ENCODE data around the gene MAP6D1. TPM values are rescaled to one million over a fixed set of nuclear protein-coding genes. Genes with fewer than 3 reads are reported as not detected.

The MAP6D1 gene
- polyA plus RNA-seq, 1 experiment: 3.9 TPM

- Histone ChIP-seq H3K36me3 (ENCODE audit: control insufficient read depth, insufficient read depth, low read length) (peaks cover 13% of the 10 kb centered on the region), H3K27me3 (ENCODE audit: control insufficient read depth, insufficient read depth, low read length) (no peaks in the 10 kb centered on the region), H3K4me3 (ENCODE audit: low read depth, low read length) (no peak overlapping the region)
- ChIA-PET POLR2A (no interaction called here), CTCF (interaction anchor here (2.5 kb wide), 1 partner anchor 69 kb away, joined by 7 read pairs; the partner anchor contains the start of gene PARL)
- no peak for DNase-seq (ENCODE audit: low read depth)
- TF ChIP-seq CTCF (IDR thresholded peaks at IDR 0.05; ENCODE audit: insufficient read depth, low read depth, low read length): no peak
Measured at GRCh38 chr3:183815563-183815940, 9.8 kb downstream of the MAP6D1 start.

- ChIA-PET CTCF (no interaction called here), POLR2A (interaction anchor here (0.6 kb wide), 1 partner anchor 19 kb away, joined by 9 read pairs; no protein-coding TSS in a partner anchor)
- no peak overlapping the region for H3K4me3 ChIP-seq (ENCODE audit: low read depth, low read length)
- no peaks in the 10 kb centered on the region for H3K27me3 ChIP-seq (ENCODE audit: control insufficient read depth, insufficient read depth, low read length)
- peaks cover 17% of the 10 kb centered on the region for H3K36me3 ChIP-seq (ENCODE audit: control insufficient read depth, insufficient read depth, low read length)
- TF ChIP-seq CTCF (IDR thresholded peaks at IDR 0.05; ENCODE audit: insufficient read depth, low read depth, low read length): no peak
- no peak for DNase-seq (ENCODE audit: low read depth)
Measured at GRCh38 chr3:183814240-183814639, 11.1 kb downstream of the MAP6D1 start.

GRCh38 chr3:183812761-183813445 lies 12.5 kb downstream of the MAP6D1 start:
- ChIA-PET CTCF (interaction anchor here (0.8 kb wide), 1 partner anchor 13 kb away, joined by 3 read pairs; no protein-coding TSS in a partner anchor), POLR2A (no interaction called here)

GRCh38 chr3:183811638-183812037 lies 13.7 kb downstream of the MAP6D1 start:
- DNase-seq (ENCODE audit: low read depth): no peak
- Histone ChIP-seq H3K4me3 (ENCODE audit: low read depth, low read length) (no peak overlapping the region), H3K27me3 (ENCODE audit: control insufficient read depth, insufficient read depth, low read length) (no peaks in the 10 kb centered on the region), H3K36me3 (ENCODE audit: control insufficient read depth, insufficient read depth, low read length) (peaks cover 29% of the 10 kb centered on the region)
- TF ChIP-seq CTCF (IDR thresholded peaks at IDR 0.05; ENCODE audit: insufficient read depth, low read depth, low read length): no peak
- ChIA-PET POLR2A (no interaction called here), CTCF (no interaction called here)

More at GRCh38 chr3:183812761-183813445, 12.5 kb downstream of the MAP6D1 start:
- no peaks in the 10 kb centered on the region for H3K27me3 ChIP-seq (ENCODE audit: control insufficient read depth, insufficient read depth, low read length)
- DNase-seq (ENCODE audit: low read depth): no peak
- H3K4me3 ChIP-seq (ENCODE audit: low read depth, low read length): no peak overlapping the region
- TF ChIP-seq CTCF (IDR thresholded peaks at IDR 0.05; ENCODE audit: insufficient read depth, low read depth, low read length): no peak
- H3K36me3 ChIP-seq (ENCODE audit: control insufficient read depth, insufficient read depth, low read length): peaks cover 20% of the 10 kb centered on the region

- CTCF ChIA-PET: no interaction called here
- Histone ChIP-seq H3K4me3 (ENCODE audit: low read depth, low read length) (no peak overlapping the region), H3K36me3 (ENCODE audit: control insufficient read depth, insufficient read depth, low read length) (peaks cover 29% of the 10 kb centered on the region), H3K27me3 (ENCODE audit: control insufficient read depth, insufficient read depth, low read length) (no peaks in the 10 kb centered on the region)
- POLR2A ChIA-PET: no interaction called here
- no peak for TF ChIP-seq CTCF (IDR thresholded peaks at IDR 0.05; ENCODE audit: insufficient read depth, low read depth, low read length)
- no peak for DNase-seq (ENCODE audit: low read depth)
Measured at GRCh38 chr3:183810643-183811594, 14.5 kb downstream of the MAP6D1 start.
